Gastrocnemius medialis (tissue), 4 donors: ENCODE data around the gene CA9. TPM values are rescaled to one million over a fixed set of nuclear protein-coding genes. Genes with fewer than 3 reads are reported as not detected.

Experiments used
- ATAC-seq, 2 donors: fragments of 150-250 bp; one replicate each; pipeline ENCODE4 v1.9.1; 2016
- DNase-seq, 2 donors: peaks; one replicate each; pipeline ENCODE4 v3.0.0-alpha.2; 2019
- H3K27ac ChIP-seq, 4 donors: fragments of 200-600 bp; sonication (generic); 1 replicate in 1 of 4; 2 replicates in 3 of 4; pipeline ENCODE4 v1.5.1; 2016 to 2018; ENCODE audit warnings: mild to moderate bottlenecking in 2 of 4, moderate library complexity in 1 of 4
- H3K27me3 ChIP-seq, 3 donors: fragments of 200-600 bp; sonication (generic) in 2 of 3; 1 replicate in 1 of 3; 2 replicates in 2 of 3; pipeline versions ENCODE4 v1.5.1 to v1.6.0; 2016 to 2019; ENCODE audit warnings: mild to moderate bottlenecking in 1 of 3, moderate library complexity in 1 of 3
- H3K36me3 ChIP-seq, 2 donors: fragments of 200-600 bp; sonication (generic) in 1 of 2; one replicate each; pipeline ENCODE4 v1.5.1; 2017 to 2018
- H3K4me1 ChIP-seq, 2 donors: fragments of 200-600 bp; sonication (generic) in 1 of 2; one replicate each; pipeline ENCODE4 v1.5.1; 2016 to 2017; ENCODE audit warnings: mild to moderate bottlenecking in 2 of 2
- H3K4me3 ChIP-seq, 4 donors: fragments of 200-600 bp; sonication (generic) in 3 of 4; 1 replicate in 1 of 4; 2 replicates in 3 of 4; pipeline ENCODE4 v1.5.1; 2016 to 2019; ENCODE audit warnings: mild to moderate bottlenecking in 2 of 4
- H3K9me3 ChIP-seq, 3 donors: fragments of 200-600 bp; sonication (generic) in 2 of 3; 1 replicate in 1 of 3; 2 replicates in 2 of 3; pipeline ENCODE4 v1.5.1; 2016 to 2019
- POLR2A ChIP-seq, 2 donors: fragments of 450-650 bp; IDR thresholded peaks; one replicate each; pipeline ENCODE4 v1.6.1; 2017; ENCODE audit warnings: antibody characterized with exemption in 2 of 2, mild to moderate bottlenecking in 2 of 2, moderate library complexity in 2 of 2
- in situ Hi-C, 4 donors: fragments of 200-750 bp; cut with MboI; loops; one replicate each; pipeline versions ENCODE4 v1.15.0 to v1.8.0; 2017; ENCODE audit warnings: low sequenced_read_pairs in 4 of 4
- intact Hi-C: fragments of 100-400 bp; cut with DNase I; formaldehyde crosslinking; loops from one replicate; pipeline ENCODE4 v1.15.1; 2023; ENCODE audit warnings: low total_unique reads
- total RNA-seq, 4 donors: library from RNA; depleted of rRNA; stranded (reverse); fragments of >200 nt; gene quantifications; one replicate each; pipeline versions ENCODE4 v1.1.0 to v1.2.3, GENCODE V29; 2016
- TF ChIP-seq, protein P1 (sequence below), 5 experiments: fragments of 450-650 bp in 3 of 5; fragments of 200-600 bp in 2 of 5; sonication (generic) in 2 of 5; IDR thresholded peaks in 4 of 5; conservative IDR thresholded peaks in 1 of 5; 1 replicate in 4 of 5; 2 replicates in 1 of 5; pipeline ENCODE4 v1.5.1; 2016 to 2019; ENCODE audit warnings: antibody characterized with exemption in 5 of 5, mild to moderate bottlenecking in 3 of 5, moderate library complexity in 3 of 5

The CA9 gene
- total RNA-seq, 4 donors from 2014 or later = not detected

DNA sequence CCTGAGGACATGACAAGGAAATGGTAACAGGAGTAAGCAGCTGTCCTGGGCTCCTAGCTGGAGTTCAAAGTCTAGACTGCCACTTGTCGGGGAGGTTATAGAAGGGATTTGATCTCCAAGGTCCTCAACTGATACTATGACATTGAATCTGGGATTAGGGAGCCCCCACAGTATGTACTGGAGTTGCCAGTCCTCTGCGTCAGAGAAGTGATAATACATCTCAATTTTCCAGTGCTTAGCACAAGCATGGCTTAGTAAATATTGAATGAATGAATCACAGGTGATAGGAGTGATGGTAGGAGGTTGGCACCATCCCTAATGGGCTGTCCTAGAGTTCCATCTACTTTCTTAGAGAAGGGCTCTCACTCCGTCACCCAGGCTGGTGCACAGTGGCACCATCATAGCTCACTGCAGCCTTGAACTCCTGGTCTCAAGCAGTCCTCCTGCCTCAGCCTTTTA is 22.2 kb downstream of the CA9 start:
- TF ChIP-seq, protein P1, sequence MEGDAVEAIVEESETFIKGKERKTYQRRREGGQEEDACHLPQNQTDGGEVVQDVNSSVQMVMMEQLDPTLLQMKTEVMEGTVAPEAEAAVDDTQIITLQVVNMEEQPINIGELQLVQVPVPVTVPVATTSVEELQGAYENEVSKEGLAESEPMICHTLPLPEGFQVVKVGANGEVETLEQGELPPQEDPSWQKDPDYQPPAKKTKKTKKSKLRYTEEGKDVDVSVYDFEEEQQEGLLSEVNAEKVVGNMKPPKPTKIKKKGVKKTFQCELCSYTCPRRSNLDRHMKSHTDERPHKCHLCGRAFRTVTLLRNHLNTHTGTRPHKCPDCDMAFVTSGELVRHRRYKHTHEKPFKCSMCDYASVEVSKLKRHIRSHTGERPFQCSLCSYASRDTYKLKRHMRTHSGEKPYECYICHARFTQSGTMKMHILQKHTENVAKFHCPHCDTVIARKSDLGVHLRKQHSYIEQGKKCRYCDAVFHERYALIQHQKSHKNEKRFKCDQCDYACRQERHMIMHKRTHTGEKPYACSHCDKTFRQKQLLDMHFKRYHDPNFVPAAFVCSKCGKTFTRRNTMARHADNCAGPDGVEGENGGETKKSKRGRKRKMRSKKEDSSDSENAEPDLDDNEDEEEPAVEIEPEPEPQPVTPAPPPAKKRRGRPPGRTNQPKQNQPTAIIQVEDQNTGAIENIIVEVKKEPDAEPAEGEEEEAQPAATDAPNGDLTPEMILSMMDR (IDR thresholded peaks at IDR 0.05 in 4 of 5, conservative IDR thresholded peaks at IDR 0.05 in 1 of 5) = no peak
- TF ChIP-seq POLR2A (IDR thresholded peaks at IDR 0.05) = no peak
- intact Hi-C loops (no loop called here), in situ Hi-C loops (loop anchor here in 1 of 4 donors (10.0 kb wide), 1 partner anchor 51 kb away; no protein-coding TSS in a partner anchor)
- Histone ChIP-seq H3K27ac (peak overlapping the region; percentile 37 to 66 (median 52)), H3K4me1 (peaks cover 7 to 8% of the 10 kb centered on the region in 2 donors), H3K36me3 (peaks cover 6 to 43% of the 10 kb centered on the region in 2 donors), H3K27me3 (no peaks in the 10 kb centered on the region), H3K4me3 (no peak overlapping the region), H3K9me3 (no peaks in the 10 kb centered on the region)
- no peak for ATAC-seq
- DNase-seq = no peak

DNA sequence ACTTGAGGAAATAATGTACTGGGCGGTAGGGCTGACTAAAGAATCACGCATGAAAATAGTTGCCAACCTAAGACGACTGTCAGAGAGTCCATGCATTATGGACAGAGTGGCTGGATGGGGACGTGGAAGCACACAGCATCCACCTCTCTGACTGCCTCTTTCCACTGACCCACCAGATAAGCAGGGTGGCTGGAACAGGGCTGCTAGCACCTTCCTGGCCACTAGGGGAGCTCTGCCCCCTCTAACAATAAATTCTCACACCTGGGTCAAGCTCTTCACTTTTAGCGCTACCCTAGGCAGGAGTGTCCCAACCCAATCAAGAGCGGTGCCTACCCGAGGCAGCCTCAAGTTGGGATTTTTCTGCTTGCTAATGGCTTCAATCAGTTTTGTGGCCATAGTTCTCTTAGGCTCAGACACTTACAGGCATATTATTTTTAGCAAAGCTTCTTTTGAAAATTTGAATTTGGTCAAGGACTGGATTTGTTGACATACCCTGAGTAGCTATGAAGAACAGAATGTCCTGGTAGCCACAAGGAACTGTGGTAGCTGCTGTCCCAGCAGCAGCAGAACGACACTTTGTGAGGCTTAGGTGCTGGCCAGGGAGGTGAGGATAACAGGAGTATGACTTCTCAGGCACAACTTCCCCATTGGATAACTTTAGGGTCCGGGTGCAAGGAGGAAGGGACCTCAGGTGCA is 22.9 kb downstream of the CA9 start:
- peaks cover 7 to 8% of the 10 kb centered on the region in 2 donors for H3K4me1 ChIP-seq
- no peaks in the 10 kb centered on the region for H3K9me3 ChIP-seq
- no peaks in the 10 kb centered on the region for H3K27me3 ChIP-seq
- TF ChIP-seq, protein P1 (IDR thresholded peaks at IDR 0.05 in 4 of 5, conservative IDR thresholded peaks at IDR 0.05 in 1 of 5) = peak; percentile 79 to 95 (median 82)
- TF ChIP-seq POLR2A (IDR thresholded peaks at IDR 0.05) = no peak
- ATAC-seq (peak; percentile 77 to 86), DNase-seq (peak in 1 of 2 donors; percentile 62)
- H3K27ac ChIP-seq = peak overlapping the region; percentile 37 to 66 (median 58)
- in situ Hi-C loops = loop anchor here in 1 of 4 donors (10.0 kb wide), 1 partner anchor 52 kb away; no protein-coding TSS in a partner anchor
- intact Hi-C loops = no loop called here
- H3K4me3 ChIP-seq = no peak overlapping the region
- peaks cover 6 to 50% of the 10 kb centered on the region in 2 donors for H3K36me3 ChIP-seq

DNA sequence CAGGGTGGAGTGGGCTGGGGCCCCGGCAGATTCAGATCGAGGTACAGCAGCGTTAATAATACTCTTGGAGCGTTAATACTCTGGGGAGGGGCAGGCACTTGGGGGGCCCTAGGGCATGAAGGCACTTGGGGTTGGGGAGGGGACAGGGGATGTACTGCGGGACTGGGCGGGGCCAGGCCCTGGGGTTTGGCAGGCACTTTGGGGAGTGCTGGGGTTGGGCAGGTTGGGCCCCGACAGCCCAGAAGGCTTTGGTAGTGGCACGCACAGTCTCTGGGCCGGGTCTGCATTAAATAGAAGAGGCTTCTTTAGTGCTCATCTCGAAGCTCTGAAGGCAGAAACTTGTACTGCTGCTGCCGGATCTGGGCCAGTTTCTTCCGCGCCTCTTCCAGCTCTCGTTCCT is 23.8 kb downstream of the CA9 start:
- H3K4me1 ChIP-seq = peaks cover 7 to 8% of the 10 kb centered on the region in 2 donors

DNA sequence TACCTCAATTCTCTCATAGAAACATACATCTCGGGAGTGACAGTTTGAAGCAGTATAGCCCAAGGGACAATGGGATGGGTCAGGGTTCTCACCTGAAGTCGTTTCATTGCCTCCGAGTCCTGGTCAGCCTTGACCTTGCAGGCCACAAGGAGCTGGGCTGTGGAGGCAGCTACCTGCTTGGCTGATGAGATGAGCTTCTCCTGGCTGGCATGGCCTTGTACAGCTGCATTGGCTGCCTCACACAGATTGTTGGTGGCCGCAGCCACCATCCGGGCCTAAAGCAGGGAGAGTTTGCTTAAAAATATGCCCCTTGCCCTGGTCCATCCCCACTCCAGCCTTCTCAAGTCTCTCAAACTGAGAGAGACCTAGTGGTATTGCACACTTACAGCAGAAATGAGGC is 24.5 kb downstream of the CA9 start:
- Histone ChIP-seq H3K27me3 (no peaks in the 10 kb centered on the region), H3K4me1 (peaks cover 7 to 8% of the 10 kb centered on the region in 2 donors), H3K4me3 (no peak overlapping the region), H3K36me3 (peaks cover 6 to 65% of the 10 kb centered on the region in 2 donors), H3K27ac (peak overlapping the region in 1 of 4 donors; percentile 65), H3K9me3 (no peaks in the 10 kb centered on the region)
- TF ChIP-seq POLR2A (IDR thresholded peaks at IDR 0.05) = no peak
- TF ChIP-seq, protein P1 (IDR thresholded peaks at IDR 0.05 in 4 of 5, conservative IDR thresholded peaks at IDR 0.05 in 1 of 5) = no peak
- ATAC-seq = no peak
- no peak for DNase-seq
- in situ Hi-C loops = loop anchor here in 1 of 4 donors (10.0 kb wide), 1 partner anchor 53 kb away; no protein-coding TSS in a partner anchor
- intact Hi-C loops = no loop called here

More for the DNA sequence above, 23.8 kb downstream of the CA9 start:
- intact Hi-C loops = no loop called here
- Histone ChIP-seq H3K27ac (peak overlapping the region; percentile 12 to 66 (median 51)), H3K9me3 (no peaks in the 10 kb centered on the region), H3K27me3 (no peaks in the 10 kb centered on the region), H3K4me3 (no peak overlapping the region), H3K36me3 (peaks cover 6 to 58% of the 10 kb centered on the region in 2 donors)
- in situ Hi-C loops = loop anchor here in 1 of 4 donors (10.0 kb wide), 1 partner anchor 53 kb away; no protein-coding TSS in a partner anchor
- ATAC-seq (no peak), DNase-seq (no peak)
- TF ChIP-seq, protein P1 (IDR thresholded peaks at IDR 0.05 in 4 of 5, conservative IDR thresholded peaks at IDR 0.05 in 1 of 5) = no peak
- TF ChIP-seq POLR2A (IDR thresholded peaks at IDR 0.05) = no peak
